Breast epithelium (tissue), 4 donors: ENCODE measurements around the gene SLX4IP. TPM values are rescaled to one million over a fixed set of nuclear protein-coding genes. Genes with fewer than 3 reads are reported as not detected.

Source experiments
- DNase-seq, 2 donors: peaks; one replicate each; pipeline ENCODE4 v3.0.0-alpha.2; 2019; ENCODE audit warnings: low spot score in 2 of 2
- H3K27ac ChIP-seq, 2 donors: fragments of 200-600 bp; sonication (generic) in 1 of 2; one replicate each; pipeline ENCODE4 v1.5.1; 2016 to 2019; ENCODE audit warnings: mild to moderate bottlenecking in 1 of 2
- H3K27me3 ChIP-seq, 2 donors: fragments of 200-600 bp; sonication (generic) in 1 of 2; one replicate each; pipeline versions ENCODE4 v1.5.1 to v1.6.0; 2017 to 2019; ENCODE audit warnings: control low read depth in 1 of 2, mild to moderate bottlenecking in 1 of 2
- H3K36me3 ChIP-seq: fragments of 200-600 bp; one replicate; pipeline ENCODE4 v1.5.1; 2019
- H3K4me1 ChIP-seq, 2 donors: fragments of 200-600 bp; sonication (generic); one replicate each; pipeline ENCODE4 v1.5.1; 2016 to 2019; ENCODE audit warnings: control low read depth in 1 of 2
- H3K4me3 ChIP-seq, 3 donors: fragments of 200-600 bp; sonication (generic); 1 replicate in 2 of 3; 2 replicates in 1 of 3; pipeline ENCODE4 v1.5.1; 2016 to 2019; ENCODE audit warnings: mild to moderate bottlenecking in 3 of 3, moderate library complexity in 2 of 3
- H3K9me3 ChIP-seq, 2 donors: fragments of 200-600 bp; sonication (generic) in 1 of 2; one replicate each; pipeline ENCODE4 v1.5.1; 2016 to 2019; ENCODE audit warnings: control low read depth in 1 of 2
- CTCF ChIP-seq, 3 donors: fragments of 450-650 bp; IDR thresholded peaks; one replicate each; pipeline ENCODE4 v1.5.1; 2016 to 2017; ENCODE audit warnings: antibody characterized with exemption in 3 of 3, mild to moderate bottlenecking in 3 of 3, moderate library complexity in 3 of 3
- POLR2A ChIP-seq: fragments of 450-650 bp; IDR thresholded peaks from one replicate; pipeline ENCODE4 v1.6.1; 2016; ENCODE audit warnings: antibody characterized with exemption, mild to moderate bottlenecking, moderate library complexity
- POLR2AphosphoS5 ChIP-seq, 3 donors: sonication (generic); formaldehyde crosslinking; IDR thresholded peaks; one replicate each; pipeline ENCODE4 v1.6.1; 2017; ENCODE audit warnings: antibody characterized with exemption in 3 of 3
- intact Hi-C: fragments of 100-400 bp; cut with DNase I; formaldehyde crosslinking; loops from one replicate; pipeline ENCODE4 v1.15.1; 2023; ENCODE audit warnings: low total_unique reads
- total RNA-seq, 3 donors: library from RNA; depleted of rRNA; stranded (reverse); fragments of >200 nt; gene quantifications; one replicate each; pipeline ENCODE4 v1.1.0, GENCODE V29; 2016

The SLX4IP gene
- total RNA-seq, 3 donors from 2014 or later: 4.2 to 6.9 (median 5.9) TPM

- Histone ChIP-seq H3K4me1 (no peaks in the 10 kb centered on the region), H3K36me3 (no peaks in the 10 kb centered on the region), H3K4me3 (no peak overlapping the region), H3K27ac (no peak overlapping the region), H3K9me3 (no peaks in the 10 kb centered on the region), H3K27me3 (no peaks in the 10 kb centered on the region)
- no peak for DNase-seq
- intact Hi-C loops: no loop called here
- TF ChIP-seq CTCF (IDR thresholded peaks at IDR 0.05): no peak
- TF ChIP-seq POLR2AphosphoS5 (IDR thresholded peaks at IDR 0.05): no peak
- no peak for TF ChIP-seq POLR2A
Observed at GRCh38 chr20:10572853-10573252, 137.7 kb downstream of the SLX4IP start.

DNA sequence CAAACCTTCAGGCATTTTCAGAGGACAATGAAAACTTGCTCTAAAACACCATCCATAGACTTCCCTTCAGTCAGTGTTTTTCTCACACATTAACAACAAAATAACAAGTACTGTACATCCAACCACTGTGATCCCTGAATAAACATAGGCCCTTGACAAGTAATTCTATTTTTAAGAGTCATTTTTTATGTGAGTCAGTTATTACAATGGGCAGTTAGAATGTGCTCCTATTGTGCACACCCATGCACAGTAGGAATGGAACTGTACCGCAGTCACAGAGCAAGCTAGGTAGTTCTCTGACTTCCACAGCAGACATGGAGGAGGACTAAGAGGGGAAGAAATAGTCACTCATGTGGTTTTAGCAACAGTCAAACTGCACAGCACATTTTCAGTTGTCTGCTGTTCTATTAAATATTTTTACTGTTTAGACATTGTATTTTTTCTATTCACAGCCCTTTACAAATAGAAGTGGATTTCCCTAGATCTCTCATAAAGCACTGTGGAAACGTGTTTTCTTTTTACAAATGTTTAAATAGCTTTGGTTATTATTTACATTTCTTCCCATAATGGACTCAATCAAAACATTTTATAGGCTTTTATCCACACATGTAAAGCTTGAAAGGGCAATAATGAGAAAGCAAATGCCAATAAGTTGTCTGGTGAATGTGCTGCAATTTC is 138.3 kb downstream of the SLX4IP start:
- TF ChIP-seq POLR2A (no peak), CTCF (IDR thresholded peaks at IDR 0.05) (no peak), POLR2AphosphoS5 (IDR thresholded peaks at IDR 0.05) (no peak)
- DNase-seq: no peak
- Histone ChIP-seq H3K4me3 (no peak overlapping the region), H3K27me3 (no peaks in the 10 kb centered on the region), H3K4me1 (no peaks in the 10 kb centered on the region), H3K27ac (no peak overlapping the region), H3K9me3 (no peaks in the 10 kb centered on the region), H3K36me3 (no peaks in the 10 kb centered on the region)
- intact Hi-C loops: no loop called here

DNA sequence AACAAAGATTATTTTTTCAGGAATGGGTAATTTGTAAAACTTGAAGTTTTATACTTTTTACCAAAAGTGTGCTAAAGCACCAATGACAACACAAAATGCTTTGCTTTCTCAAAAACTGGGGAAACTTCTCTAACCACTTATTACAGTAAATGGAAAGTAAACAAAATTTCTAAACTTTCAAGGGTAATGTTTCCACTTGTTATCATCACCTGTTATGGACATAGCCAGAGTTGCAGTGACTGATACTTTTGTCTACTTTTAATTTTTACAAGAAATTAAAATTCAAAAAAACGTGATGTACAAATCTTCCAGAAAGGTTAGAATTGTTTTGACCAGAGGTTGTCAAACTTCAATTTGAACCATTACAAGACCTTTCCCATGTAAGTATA is 138.8 kb downstream of the SLX4IP start:
- no peak overlapping the region for H3K4me3 ChIP-seq
- no peaks in the 10 kb centered on the region for H3K36me3 ChIP-seq
- intact Hi-C loops: no loop called here
- no peak for DNase-seq
- TF ChIP-seq CTCF (IDR thresholded peaks at IDR 0.05) (no peak), POLR2AphosphoS5 (IDR thresholded peaks at IDR 0.05) (no peak), POLR2A (no peak)
- H3K9me3 ChIP-seq: no peaks in the 10 kb centered on the region
- H3K27ac ChIP-seq: no peak overlapping the region
- H3K27me3 ChIP-seq: no peaks in the 10 kb centered on the region
- H3K4me1 ChIP-seq: no peaks in the 10 kb centered on the region

DNA sequence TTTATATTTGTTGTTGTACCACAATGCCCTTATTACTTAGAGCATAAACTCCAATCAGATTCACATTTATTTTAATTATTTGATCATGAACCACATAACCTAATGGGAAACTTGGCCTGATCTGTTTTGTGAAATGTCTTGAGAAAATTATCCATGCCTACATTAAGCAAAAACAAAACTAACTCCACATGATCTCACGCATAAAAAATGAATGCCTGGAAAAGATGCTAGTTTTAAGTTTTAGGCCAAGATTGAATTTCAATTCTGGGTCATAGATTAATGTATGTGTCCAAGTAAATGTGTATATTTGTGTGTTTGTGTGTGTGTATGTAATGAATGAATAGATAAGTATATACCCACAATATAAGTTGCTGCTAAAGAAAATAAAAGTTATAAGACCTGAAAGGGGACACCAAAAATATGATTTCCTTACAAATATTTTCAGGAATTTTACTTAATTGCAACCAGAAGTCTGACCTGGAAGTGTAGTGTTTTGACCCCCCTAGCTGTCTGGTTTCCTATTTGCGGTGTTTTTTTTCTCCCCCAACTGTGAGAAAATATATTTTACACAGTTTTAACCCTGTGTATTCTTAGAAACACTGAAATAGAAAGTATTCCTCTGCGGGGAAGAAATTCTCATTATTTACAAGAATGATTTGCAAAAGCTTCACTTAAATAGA is 141.4 kb downstream of the SLX4IP start:
- TF ChIP-seq POLR2A (no peak), POLR2AphosphoS5 (IDR thresholded peaks at IDR 0.05) (no peak), CTCF (IDR thresholded peaks at IDR 0.05) (no peak)

DNA sequence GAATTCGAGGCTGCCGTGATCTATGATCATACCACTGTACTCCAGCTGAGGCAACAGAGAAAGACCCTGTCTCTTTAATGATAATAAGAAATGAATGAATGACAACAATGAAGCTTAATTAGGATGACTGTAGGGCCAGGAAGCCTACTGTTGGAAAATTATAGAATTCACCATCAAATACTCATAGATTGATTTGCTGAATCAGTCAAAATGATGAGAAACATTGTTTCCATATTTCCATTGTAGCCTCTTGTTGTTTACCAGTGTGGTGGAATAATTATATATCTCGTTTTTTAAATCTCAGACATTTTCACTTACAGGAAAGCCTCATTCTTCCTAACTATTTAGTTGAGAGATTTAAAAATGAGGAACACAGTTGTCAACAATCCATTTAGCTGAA is 142.5 kb downstream of the SLX4IP start:
- Histone ChIP-seq H3K9me3 (no peaks in the 10 kb centered on the region), H3K4me1 (no peaks in the 10 kb centered on the region), H3K27ac (no peak overlapping the region), H3K36me3 (no peaks in the 10 kb centered on the region), H3K27me3 (no peaks in the 10 kb centered on the region), H3K4me3 (no peak overlapping the region)
- no peak for TF ChIP-seq POLR2AphosphoS5 (IDR thresholded peaks at IDR 0.05)
- no peak for TF ChIP-seq POLR2A
- no peak for TF ChIP-seq CTCF (IDR thresholded peaks at IDR 0.05)
- DNase-seq: no peak
- intact Hi-C loops: no loop called here

More for the DNA sequence above, 141.4 kb downstream of the SLX4IP start:
- Histone ChIP-seq H3K4me3 (no peak overlapping the region), H3K27me3 (no peaks in the 10 kb centered on the region), H3K27ac (peak overlapping the region in 1 of 2 donors; percentile 8), H3K36me3 (no peaks in the 10 kb centered on the region), H3K9me3 (no peaks in the 10 kb centered on the region), H3K4me1 (no peaks in the 10 kb centered on the region)
- DNase-seq: no peak
- intact Hi-C loops: no loop called here
